ENCODE data around the gene ADAMTS3.

DNA sequence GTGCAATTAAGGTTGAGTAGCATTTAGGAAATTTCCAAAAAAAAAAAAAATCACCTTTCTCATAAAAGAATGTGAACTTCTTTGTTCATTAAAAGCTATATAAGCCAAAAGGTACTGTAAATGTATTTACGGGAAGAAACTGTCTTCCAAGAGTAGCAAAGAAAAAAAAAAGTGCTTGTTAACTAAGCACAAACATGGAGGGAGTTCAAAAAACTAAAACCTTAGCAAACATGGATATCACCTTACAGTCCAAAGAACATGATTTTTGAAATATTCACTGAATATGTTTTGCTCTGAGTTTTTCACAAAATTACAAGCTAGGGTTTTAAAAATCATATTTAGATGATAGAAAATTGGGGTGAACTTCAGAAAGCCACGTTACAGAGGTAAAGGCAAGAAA is 217.5 kb downstream of the ADAMTS3 start:
- TF ChIP-seq, protein P1, sequence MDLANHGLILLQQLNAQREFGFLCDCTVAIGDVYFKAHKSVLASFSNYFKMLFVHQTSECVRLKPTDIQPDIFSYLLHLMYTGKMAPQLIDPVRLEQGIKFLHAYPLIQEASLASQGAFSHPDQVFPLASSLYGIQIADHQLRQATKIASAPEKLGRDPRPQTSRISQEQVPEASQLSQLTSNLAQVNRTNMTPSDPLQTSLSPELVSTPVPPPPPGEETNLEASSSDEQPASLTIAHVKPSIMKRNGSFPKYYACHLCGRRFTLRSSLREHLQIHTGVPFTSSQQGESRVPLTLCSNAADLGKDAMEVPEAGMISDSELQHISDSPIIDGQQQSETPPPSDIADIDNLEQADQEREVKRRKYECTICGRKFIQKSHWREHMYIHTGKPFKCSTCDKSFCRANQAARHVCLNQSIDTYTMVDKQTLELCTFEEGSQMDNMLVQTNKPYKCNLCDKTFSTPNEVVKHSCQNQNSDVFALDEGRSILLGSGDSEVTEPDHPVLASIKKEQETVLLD (IDR thresholded peaks at IDR 0.05), result no peak
- TF ChIP-seq MTA3 (IDR thresholded peaks at IDR 0.05; ENCODE audit: borderline replicate concordance) (no peak), POLR2A (conservative IDR thresholded peaks at IDR 0.05) (no peak), HMG20B (CRISPR knock-in tag; IDR thresholded peaks at IDR 0.05) (no peak), EP300 (IDR thresholded peaks at IDR 0.05; ENCODE audit: low read length) (no peak), ATF1 (CRISPR knock-in tag; IDR thresholded peaks at IDR 0.05) (no peak), ATF1 (tag; IDR thresholded peaks at IDR 0.05) (no peak), ZNF253 (CRISPR knock-in tag; conservative IDR thresholded peaks at IDR 0.05) (no peak)
- TF ChIP-seq, protein P2, sequence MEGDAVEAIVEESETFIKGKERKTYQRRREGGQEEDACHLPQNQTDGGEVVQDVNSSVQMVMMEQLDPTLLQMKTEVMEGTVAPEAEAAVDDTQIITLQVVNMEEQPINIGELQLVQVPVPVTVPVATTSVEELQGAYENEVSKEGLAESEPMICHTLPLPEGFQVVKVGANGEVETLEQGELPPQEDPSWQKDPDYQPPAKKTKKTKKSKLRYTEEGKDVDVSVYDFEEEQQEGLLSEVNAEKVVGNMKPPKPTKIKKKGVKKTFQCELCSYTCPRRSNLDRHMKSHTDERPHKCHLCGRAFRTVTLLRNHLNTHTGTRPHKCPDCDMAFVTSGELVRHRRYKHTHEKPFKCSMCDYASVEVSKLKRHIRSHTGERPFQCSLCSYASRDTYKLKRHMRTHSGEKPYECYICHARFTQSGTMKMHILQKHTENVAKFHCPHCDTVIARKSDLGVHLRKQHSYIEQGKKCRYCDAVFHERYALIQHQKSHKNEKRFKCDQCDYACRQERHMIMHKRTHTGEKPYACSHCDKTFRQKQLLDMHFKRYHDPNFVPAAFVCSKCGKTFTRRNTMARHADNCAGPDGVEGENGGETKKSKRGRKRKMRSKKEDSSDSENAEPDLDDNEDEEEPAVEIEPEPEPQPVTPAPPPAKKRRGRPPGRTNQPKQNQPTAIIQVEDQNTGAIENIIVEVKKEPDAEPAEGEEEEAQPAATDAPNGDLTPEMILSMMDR (IDR thresholded peaks at IDR 0.05 in 2 of 3, conservative IDR thresholded peaks at IDR 0.05 in 1 of 3; ENCODE audit: insufficient read depth in 2 of 3, low read depth in 1 of 3, low read length in 3 of 3), result no peak
- TF ChIP-seq, protein P3, sequence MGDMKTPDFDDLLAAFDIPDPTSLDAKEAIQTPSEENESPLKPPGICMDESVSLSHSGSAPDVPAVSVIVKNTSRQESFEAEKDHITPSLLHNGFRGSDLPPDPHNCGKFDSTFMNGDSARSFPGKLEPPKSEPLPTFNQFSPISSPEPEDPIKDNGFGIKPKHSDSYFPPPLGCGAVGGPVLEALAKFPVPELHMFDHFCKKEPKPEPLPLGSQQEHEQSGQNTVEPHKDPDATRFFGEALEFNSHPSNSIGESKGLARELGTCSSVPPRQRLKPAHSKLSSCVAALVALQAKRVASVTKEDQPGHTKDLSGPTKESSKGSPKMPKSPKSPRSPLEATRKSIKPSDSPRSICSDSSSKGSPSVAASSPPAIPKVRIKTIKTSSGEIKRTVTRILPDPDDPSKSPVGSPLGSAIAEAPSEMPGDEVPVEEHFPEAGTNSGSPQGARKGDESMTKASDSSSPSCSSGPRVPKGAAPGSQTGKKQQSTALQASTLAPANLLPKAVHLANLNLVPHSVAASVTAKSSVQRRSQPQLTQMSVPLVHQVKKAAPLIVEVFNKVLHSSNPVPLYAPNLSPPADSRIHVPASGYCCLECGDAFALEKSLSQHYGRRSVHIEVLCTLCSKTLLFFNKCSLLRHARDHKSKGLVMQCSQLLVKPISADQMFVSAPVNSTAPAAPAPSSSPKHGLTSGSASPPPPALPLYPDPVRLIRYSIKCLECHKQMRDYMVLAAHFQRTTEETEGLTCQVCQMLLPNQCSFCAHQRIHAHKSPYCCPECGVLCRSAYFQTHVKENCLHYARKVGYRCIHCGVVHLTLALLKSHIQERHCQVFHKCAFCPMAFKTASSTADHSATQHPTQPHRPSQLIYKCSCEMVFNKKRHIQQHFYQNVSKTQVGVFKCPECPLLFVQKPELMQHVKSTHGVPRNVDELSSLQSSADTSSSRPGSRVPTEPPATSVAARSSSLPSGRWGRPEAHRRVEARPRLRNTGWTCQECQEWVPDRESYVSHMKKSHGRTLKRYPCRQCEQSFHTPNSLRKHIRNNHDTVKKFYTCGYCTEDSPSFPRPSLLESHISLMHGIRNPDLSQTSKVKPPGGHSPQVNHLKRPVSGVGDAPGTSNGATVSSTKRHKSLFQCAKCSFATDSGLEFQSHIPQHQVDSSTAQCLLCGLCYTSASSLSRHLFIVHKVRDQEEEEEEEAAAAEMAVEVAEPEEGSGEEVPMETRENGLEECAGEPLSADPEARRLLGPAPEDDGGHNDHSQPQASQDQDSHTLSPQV (IDR thresholded peaks at IDR 0.05), result no peak

Measured in K562 (cell line).